ENCODE measurements around the gene COL6A6.
"Not testable (repeated sequence)": the region's sequence is repeated elsewhere in the genome, so short reads cannot be mapped to it uniquely, and the experiment has no call there.

COL6A6 gene

DNA sequence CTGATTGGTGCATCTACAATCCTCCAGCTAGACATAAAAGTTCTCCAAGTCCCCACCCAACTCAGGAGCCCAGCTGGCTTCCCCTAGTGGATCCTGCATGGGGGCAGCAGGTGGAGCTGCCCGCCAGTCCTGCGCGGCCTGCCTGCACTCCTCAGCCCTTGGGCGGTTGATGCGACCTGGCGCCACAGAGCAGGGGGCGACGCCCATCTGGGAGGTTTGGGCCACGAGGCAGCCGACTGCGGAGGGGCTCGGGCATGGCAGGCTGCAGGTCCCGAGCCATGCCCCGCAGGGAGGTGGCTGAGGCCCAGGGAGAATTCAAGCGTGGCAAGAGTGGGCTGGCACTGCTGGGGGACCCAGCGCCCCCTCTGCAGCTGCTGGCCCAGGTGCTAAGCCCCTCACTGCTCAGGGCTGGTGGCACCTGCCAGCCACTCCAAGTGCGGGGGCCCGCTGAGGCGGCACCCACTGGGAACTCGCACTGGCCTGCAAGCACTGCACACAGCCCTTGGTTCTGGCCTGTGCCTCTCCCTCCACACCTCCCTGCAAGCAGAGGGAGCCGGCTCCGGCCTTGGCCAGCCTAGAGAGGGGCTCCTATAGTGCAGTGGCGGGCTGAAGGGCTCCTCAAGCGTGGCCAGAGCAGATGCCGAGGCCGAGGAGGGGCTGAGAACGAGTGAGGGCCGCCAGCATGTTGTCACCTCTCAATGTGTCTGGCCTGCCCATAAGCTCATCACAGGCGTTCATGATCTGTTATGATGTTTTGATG is 30.1 kb downstream of the COL6A6 start:
- TF ChIP-seq, protein P1, sequence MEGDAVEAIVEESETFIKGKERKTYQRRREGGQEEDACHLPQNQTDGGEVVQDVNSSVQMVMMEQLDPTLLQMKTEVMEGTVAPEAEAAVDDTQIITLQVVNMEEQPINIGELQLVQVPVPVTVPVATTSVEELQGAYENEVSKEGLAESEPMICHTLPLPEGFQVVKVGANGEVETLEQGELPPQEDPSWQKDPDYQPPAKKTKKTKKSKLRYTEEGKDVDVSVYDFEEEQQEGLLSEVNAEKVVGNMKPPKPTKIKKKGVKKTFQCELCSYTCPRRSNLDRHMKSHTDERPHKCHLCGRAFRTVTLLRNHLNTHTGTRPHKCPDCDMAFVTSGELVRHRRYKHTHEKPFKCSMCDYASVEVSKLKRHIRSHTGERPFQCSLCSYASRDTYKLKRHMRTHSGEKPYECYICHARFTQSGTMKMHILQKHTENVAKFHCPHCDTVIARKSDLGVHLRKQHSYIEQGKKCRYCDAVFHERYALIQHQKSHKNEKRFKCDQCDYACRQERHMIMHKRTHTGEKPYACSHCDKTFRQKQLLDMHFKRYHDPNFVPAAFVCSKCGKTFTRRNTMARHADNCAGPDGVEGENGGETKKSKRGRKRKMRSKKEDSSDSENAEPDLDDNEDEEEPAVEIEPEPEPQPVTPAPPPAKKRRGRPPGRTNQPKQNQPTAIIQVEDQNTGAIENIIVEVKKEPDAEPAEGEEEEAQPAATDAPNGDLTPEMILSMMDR (IDR thresholded peaks at IDR 0.05; ENCODE audit: low read depth, low read length), result no peak
- DNase-seq (ENCODE audit: low read depth in 2 of 2), result no peak
- no peak overlapping the region for H3K4me3 ChIP-seq (replicated peaks in 1 of 2; ENCODE audit: low read depth in 2 of 2, low read length in 2 of 2)

DNA sequence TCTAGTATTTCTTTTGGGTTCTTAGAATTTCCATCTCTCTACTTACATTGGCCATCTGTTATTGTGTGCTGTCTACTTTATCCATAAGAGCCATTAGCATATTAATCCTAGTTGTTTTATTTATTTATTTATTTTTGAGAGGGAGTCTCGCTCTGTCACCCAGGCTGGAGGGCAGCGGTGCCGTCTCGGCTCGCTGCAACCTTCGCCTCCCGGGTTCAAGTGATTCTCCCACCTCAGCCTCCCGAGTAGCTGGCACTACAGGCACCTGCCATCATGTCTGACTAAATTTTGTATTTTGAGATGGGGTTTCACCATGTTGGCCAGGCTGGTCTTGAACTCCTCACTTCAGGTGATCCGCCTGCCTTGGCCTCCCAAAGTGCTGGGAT is 30.7 kb downstream of the COL6A6 start:
- not testable (repeated sequence) for DNase-seq (ENCODE audit: low read depth in 2 of 2); H3K4me3 ChIP-seq (replicated peaks in 1 of 2; ENCODE audit: low read depth in 2 of 2, low read length in 2 of 2)

DNA sequence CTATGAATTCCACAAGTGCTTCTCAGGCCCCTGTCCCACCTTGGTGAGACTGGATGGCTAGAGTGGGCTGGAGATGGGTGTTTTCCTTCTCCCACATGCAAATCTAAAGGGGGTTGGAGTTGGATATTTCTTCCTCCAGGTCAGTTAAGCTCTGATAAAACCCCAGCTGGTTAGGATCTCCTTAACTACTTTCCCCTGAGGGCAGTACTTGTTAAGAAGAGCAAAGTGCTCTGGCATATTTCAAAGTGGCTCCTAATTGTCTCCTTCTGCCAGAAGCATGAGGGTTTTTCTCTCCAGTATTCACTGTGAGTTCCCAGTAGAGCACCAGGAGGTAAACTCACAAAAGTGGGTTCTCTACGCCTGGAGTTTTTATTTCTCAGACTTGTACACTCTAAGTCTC is 31.4 kb downstream of the COL6A6 start:
- TF ChIP-seq, protein P1 (IDR thresholded peaks at IDR 0.05; ENCODE audit: low read depth, low read length), result no peak
- no peak overlapping the region for H3K4me3 ChIP-seq (replicated peaks in 1 of 2; ENCODE audit: low read depth in 2 of 2, low read length in 2 of 2)
- no peak for DNase-seq (ENCODE audit: low read depth in 2 of 2)

DNA sequence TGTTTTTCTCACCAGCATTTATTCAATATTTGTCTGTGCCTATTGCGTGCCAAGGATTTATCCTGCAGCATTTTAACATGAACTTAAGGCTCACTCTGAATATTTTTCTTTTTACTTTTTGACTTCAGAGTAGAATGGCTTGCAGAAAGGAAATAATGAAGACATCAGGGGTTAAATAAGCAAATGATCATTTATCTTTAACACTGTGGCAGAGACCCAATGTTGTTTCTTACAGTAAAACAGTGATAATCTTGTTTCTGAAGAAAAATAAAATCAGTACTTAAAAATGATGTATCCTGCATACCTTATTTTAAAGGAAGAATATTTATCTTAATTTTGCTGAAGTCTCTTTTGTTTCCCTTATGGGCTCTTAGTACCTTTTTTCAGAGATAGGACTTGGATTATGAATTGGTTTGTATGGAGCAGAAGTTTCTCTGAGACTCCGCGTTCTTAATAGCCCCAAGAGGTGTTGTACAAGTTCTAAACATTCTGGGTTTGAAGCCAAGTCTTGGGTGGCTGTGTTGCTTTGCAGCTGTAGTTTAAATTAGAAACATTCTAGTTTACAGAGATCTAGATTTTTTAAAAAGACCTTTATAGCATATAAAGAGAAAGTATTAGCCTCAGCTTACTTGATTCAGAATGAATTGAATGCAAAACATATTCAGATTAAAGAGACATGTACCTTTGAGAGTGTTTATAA is 40.5 kb downstream of the COL6A6 start:
- H3K4me3 ChIP-seq (replicated peaks in 1 of 2; ENCODE audit: low read depth in 2 of 2, low read length in 2 of 2), result no peak overlapping the region
- TF ChIP-seq, protein P1 (IDR thresholded peaks at IDR 0.05; ENCODE audit: low read depth, low read length), result no peak
- no peak for DNase-seq (ENCODE audit: low read depth in 2 of 2)

DNA sequence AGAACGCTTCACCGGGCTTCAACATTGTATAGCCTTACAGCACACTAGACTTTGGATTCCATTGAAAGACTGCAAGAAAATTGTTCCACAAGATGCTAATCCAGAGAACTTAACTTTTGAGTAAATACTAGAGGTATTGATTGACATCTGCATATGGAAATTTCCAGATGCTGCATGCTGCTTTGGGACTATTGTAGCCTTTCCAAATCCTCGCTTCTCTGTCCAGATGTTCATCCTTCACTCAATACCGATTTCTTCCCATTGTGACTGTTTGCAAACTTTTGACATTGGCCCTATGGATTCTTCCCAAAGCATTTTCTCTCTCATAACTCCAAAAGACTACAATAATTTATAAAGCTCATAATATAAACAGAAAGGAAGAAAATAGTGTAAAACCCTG is 41.4 kb downstream of the COL6A6 start:
- no peak for DNase-seq (ENCODE audit: low read depth in 2 of 2)
- H3K4me3 ChIP-seq (replicated peaks in 1 of 2; ENCODE audit: low read depth in 2 of 2, low read length in 2 of 2), result no peak overlapping the region

DNA sequence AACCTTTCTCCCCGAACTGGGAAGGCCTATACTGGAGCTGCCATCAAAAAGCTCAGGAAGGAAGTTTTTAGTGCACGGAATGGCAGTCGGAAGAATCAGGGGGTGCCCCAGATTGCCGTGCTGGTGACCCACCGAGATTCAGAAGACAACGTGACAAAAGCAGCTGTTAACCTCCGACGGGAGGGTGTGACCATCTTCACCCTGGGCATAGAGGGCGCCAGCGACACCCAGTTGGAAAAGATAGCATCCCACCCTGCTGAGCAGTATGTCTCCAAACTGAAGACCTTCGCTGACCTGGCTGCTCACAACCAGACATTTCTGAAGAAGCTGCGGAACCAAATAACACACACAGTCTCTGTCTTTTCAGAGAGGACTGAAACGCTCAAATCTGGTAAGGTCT is 48.2 kb downstream of the COL6A6 start:
- TF ChIP-seq, protein P1 (IDR thresholded peaks at IDR 0.05; ENCODE audit: low read depth, low read length), result no peak
- DNase-seq (ENCODE audit: low read depth in 2 of 2), result no peak
- no peak overlapping the region for H3K4me3 ChIP-seq (replicated peaks in 1 of 2; ENCODE audit: low read depth in 2 of 2, low read length in 2 of 2)

More for the DNA sequence above, 41.4 kb downstream of the COL6A6 start:
- TF ChIP-seq, protein P1 (IDR thresholded peaks at IDR 0.05; ENCODE audit: low read depth, low read length), result no peak

All from cardiac fibroblast (primary cell).